ENCODE results near the gene TOX3. TPM values are rescaled to one million over a fixed set of nuclear protein-coding genes. Genes with fewer than 3 reads are reported as not detected.

Gene TOX3
- total and polyA plus RNA-seq, 7 experiments from 2014 or later = not detected

DNA sequence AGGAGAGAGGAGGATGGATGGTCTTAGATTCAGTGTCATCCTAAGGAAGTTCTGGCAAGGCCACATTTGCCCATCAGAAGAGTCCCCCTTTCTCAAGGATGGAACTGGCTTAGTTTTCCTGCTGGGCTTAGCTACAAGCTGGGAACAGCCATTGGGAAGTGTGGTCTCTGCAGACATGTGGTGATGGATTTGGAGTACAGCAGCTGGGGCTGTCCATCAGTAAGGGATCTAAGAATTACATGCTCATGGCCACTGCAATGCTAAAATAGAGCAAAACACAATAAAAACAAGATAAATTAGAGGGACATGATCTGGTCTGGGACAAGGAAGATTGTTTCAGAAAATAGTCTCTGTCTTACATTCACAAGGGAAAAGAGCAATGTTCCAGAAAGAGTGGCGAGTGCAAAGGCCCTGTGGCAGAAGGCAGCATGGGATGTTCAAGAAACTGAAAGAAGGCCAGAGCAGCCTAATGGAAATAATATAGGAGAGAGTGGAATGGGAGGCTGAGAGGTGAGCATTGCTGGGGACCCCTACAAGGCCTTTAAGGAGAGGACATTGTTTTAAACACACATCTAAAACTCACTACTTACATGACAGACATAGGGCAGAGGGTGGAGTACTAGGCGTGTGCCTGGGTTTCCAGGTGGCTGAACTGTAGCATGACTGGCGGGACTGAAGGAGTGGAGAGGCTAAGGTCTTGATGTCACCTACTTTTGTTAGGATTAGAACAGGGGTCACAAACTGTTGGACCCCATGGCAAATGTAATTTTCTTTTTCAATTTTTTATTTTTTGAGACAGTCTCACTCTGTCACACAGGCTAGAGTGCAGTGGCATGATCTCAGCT lies 17.0 kb upstream of the TOX3 start:
- no peak overlapping the region for H3K27ac ChIP-seq (ENCODE audit: low read depth, low read length)
- CTCF ChIA-PET = no interaction called here
- H3K27me3 ChIP-seq (ENCODE audit: control insufficient read depth in 2 of 2, insufficient read depth in 2 of 2, low read length in 2 of 2) = no peaks in the 10 kb centered on the region
- no peak overlapping the region for H3K27ac Mint-ChIP-seq
- no peaks in the 10 kb centered on the region for H3K4me1 Mint-ChIP-seq
- peaks cover 0 to 21% (median 0%) of the 10 kb centered on the region in 5 donors for H3K27me3 Mint-ChIP-seq
- no peak for ATAC-seq
- peaks cover 0 to 13% (median 5%) of the 10 kb centered on the region in 11 donors for H3K9me3 Mint-ChIP-seq
- H3K4me3 Mint-ChIP-seq = no peak overlapping the region
- H3K4me1 ChIP-seq (ENCODE audit: control insufficient read depth in 2 of 2, insufficient read depth in 2 of 2, low read length in 2 of 2) = no peaks in the 10 kb centered on the region
- H3K9me3 ChIP-seq (ENCODE audit: control insufficient read depth in 2 of 3, low read length in 3 of 3) = peaks cover 0 to 3% (median 0%) of the 10 kb centered on the region in 3 experiments
- H3K4me3 ChIP-seq (ENCODE audit: low read length) = no peak overlapping the region
- intact Hi-C loops (cut with micrococcal nuclease) = no loop called here
- H3K36me3 Mint-ChIP-seq = no peaks in the 10 kb centered on the region
- POLR2A ChIA-PET = no interaction called here
- H3K36me3 ChIP-seq (ENCODE audit: control insufficient read depth in 2 of 3, insufficient read depth in 3 of 3, low read length in 3 of 3) = no peaks in the 10 kb centered on the region
- no peak for DNase-seq

DNA sequence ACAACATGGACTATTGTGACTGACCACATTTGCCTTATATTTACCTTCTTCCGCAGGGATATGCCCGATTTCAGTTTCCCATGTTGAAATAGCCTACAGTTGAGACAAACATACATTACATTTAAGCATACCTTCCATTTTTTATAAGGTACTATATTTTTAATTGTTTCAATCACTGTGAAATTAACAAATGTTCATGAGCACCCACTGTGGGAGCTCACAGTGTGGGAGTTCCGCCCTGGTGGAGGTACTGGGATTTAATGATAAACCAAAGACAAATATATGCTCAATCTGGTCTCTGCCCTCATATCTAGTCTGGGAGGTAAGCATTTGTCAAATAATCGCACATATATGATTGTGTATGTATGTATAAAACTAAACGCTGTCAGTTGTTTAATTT lies 15.8 kb upstream of the TOX3 start:
- no peaks in the 10 kb centered on the region for H3K36me3 Mint-ChIP-seq
- POLR2A ChIA-PET = no interaction called here
- peaks cover 0 to 13% (median 5%) of the 10 kb centered on the region in 11 donors for H3K9me3 Mint-ChIP-seq
- no peak for ATAC-seq
- no peak overlapping the region for H3K27ac Mint-ChIP-seq
- no peaks in the 10 kb centered on the region for H3K4me1 ChIP-seq (ENCODE audit: control insufficient read depth in 2 of 2, insufficient read depth in 2 of 2, low read length in 2 of 2)
- H3K27ac ChIP-seq (ENCODE audit: low read depth, low read length) = no peak overlapping the region
- intact Hi-C loops (cut with micrococcal nuclease) = no loop called here
- CTCF ChIA-PET = no interaction called here
- peaks cover 0 to 21% (median 0%) of the 10 kb centered on the region in 5 donors for H3K27me3 Mint-ChIP-seq
- H3K36me3 ChIP-seq (ENCODE audit: control insufficient read depth in 2 of 3, insufficient read depth in 3 of 3, low read length in 3 of 3) = no peaks in the 10 kb centered on the region
- DNase-seq = no peak
- no peak overlapping the region for H3K4me3 Mint-ChIP-seq
- H3K9me3 ChIP-seq (ENCODE audit: control insufficient read depth in 2 of 3, low read length in 3 of 3) = peaks cover 0 to 3% (median 0%) of the 10 kb centered on the region in 3 experiments
- H3K4me1 Mint-ChIP-seq = no peaks in the 10 kb centered on the region
- no peak overlapping the region for H3K4me3 ChIP-seq (ENCODE audit: low read length)
- no peaks in the 10 kb centered on the region for H3K27me3 ChIP-seq (ENCODE audit: control insufficient read depth in 2 of 2, insufficient read depth in 2 of 2, low read length in 2 of 2)

DNA sequence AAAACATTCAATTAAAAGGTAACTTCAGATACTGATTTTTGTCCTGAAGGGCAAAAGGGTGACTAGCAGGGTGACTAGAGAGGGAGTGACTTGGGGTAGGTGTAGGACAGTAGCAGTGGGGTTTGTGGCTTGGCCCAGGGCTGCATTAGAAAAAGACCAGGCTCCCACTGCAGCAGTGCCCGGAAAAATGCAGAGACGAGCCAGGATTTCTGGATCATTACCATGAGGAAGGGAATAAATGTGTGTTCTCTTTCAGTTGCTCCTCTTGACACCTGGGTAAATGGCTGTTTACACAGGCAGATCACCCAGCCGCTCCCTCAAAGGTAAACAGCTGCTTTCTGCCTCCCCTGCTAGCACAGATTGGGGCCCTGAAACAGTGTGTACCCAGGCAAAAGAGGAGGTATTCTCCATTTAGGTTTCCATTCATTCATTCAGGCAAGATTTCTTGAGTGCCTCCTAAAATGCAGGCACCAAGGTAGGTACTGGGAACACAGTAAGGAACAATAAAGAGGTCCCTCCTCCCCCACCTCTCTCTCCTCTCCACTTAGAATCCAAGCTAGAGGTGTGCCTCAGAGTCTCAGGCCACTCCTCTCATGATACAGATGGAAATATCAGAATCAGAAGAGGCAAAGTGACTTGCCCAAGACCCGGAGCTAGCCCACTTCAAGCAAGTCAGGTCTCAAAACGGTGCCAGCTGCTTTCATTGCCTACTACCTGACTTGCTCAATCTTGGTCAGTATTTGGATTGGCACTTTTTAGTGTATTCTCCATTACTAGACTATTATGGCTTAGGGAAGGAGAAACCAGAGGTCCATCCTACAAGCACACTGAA lies 15.2 kb upstream of the TOX3 start:
- H3K36me3 Mint-ChIP-seq = no peaks in the 10 kb centered on the region
- POLR2A ChIA-PET = no interaction called here
- Histone ChIP-seq H3K36me3 (ENCODE audit: control insufficient read depth in 2 of 3, insufficient read depth in 3 of 3, low read length in 3 of 3) (no peaks in the 10 kb centered on the region), H3K27me3 (ENCODE audit: control insufficient read depth in 2 of 2, insufficient read depth in 2 of 2, low read length in 2 of 2) (no peaks in the 10 kb centered on the region), H3K4me3 (ENCODE audit: low read length) (no peak overlapping the region), H3K9me3 (ENCODE audit: control insufficient read depth in 2 of 3, low read length in 3 of 3) (peaks cover 0 to 3% (median 0%) of the 10 kb centered on the region in 3 experiments), H3K27ac (ENCODE audit: low read depth, low read length) (no peak overlapping the region), H3K4me1 (ENCODE audit: control insufficient read depth in 2 of 2, insufficient read depth in 2 of 2, low read length in 2 of 2) (no peaks in the 10 kb centered on the region)
- no peak for DNase-seq
- H3K4me1 Mint-ChIP-seq = no peaks in the 10 kb centered on the region
- peaks cover 0 to 24% (median 2%) of the 10 kb centered on the region in 5 donors for H3K27me3 Mint-ChIP-seq
- CTCF ChIA-PET = no interaction called here
- no peak overlapping the region for H3K4me3 Mint-ChIP-seq
- intact Hi-C loops (cut with micrococcal nuclease) = no loop called here
- no peak overlapping the region for H3K27ac Mint-ChIP-seq
- H3K9me3 Mint-ChIP-seq = peaks cover 0 to 13% (median 6%) of the 10 kb centered on the region in 11 donors
- ATAC-seq = no peak

DNA sequence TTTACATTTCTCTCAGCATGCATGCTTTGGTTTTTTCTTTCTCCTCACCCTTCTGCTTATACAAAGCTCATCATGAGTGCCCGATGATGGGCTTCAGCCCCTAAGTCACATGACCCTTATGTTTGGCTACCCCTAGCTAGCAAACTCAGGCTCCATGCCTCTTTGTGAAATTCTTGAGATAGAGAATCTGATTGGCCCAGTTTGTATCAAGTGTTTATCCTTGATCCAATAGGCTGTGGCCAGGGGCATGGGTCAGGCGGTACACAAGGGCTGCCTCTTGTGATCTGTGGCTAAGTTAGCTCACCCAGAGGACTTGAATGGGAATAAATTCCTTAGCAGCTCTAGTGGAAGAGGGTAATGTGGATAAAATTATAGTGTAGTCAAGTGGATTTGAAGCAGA lies 11.5 kb upstream of the TOX3 start:
- DNase-seq (no peak), ATAC-seq (no peak)
- Mint-ChIP-seq H3K36me3 (no peaks in the 10 kb centered on the region), H3K4me3 (no peak overlapping the region), H3K27me3 (peaks cover 0 to 20% (median 10%) of the 10 kb centered on the region in 5 donors), H3K27ac (no peak overlapping the region), H3K9me3 (peaks cover 0 to 23% (median 5%) of the 10 kb centered on the region in 11 donors), H3K4me1 (peaks cover 0 to 2% (median 0%) of the 10 kb centered on the region in 7 donors)
- ChIA-PET POLR2A (no interaction called here), CTCF (no interaction called here)
- Histone ChIP-seq H3K4me3 (ENCODE audit: low read length) (no peak overlapping the region), H3K27ac (ENCODE audit: low read depth, low read length) (no peak overlapping the region), H3K9me3 (ENCODE audit: control insufficient read depth in 2 of 3, low read length in 3 of 3) (no peaks in the 10 kb centered on the region), H3K27me3 (ENCODE audit: control insufficient read depth in 2 of 2, insufficient read depth in 2 of 2, low read length in 2 of 2) (no peaks in the 10 kb centered on the region), H3K4me1 (ENCODE audit: control insufficient read depth in 2 of 2, insufficient read depth in 2 of 2, low read length in 2 of 2) (no peaks in the 10 kb centered on the region), H3K36me3 (ENCODE audit: control insufficient read depth in 2 of 3, insufficient read depth in 3 of 3, low read length in 3 of 3) (no peaks in the 10 kb centered on the region)
- intact Hi-C loops (cut with micrococcal nuclease) = no loop called here

DNA sequence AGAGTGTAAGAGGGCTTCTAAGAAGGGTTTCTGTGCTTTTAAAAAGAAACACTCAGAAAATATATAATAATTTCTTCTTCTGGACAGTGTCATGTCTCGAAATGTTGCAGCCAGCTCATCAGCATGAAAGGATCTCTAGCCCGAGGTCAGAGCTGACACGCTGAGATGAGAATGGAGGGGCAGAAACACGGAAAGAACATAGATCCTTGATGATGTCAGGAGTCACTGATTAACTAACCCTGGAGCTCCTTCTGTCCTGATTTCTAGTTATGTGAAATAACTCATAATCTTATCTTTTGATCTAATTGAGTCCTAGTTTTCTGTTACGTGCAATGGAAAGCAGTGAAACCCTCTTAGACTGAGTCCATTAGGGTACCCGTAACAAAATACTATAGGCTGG lies 10.3 kb upstream of the TOX3 start:
- DNase-seq (no peak), ATAC-seq (no peak)
- Mint-ChIP-seq H3K27ac (no peak overlapping the region), H3K4me3 (no peak overlapping the region), H3K36me3 (no peaks in the 10 kb centered on the region), H3K9me3 (peaks cover 0 to 23% (median 5%) of the 10 kb centered on the region in 11 donors), H3K4me1 (peaks cover 0 to 2% (median 0%) of the 10 kb centered on the region in 7 donors), H3K27me3 (peaks cover 0 to 15% (median 11%) of the 10 kb centered on the region in 5 donors)
- ChIA-PET CTCF (no interaction called here), POLR2A (no interaction called here)
- H3K36me3 ChIP-seq (ENCODE audit: control insufficient read depth in 2 of 3, insufficient read depth in 3 of 3, low read length in 3 of 3) = no peaks in the 10 kb centered on the region
- intact Hi-C loops (cut with micrococcal nuclease) = no loop called here
- H3K4me3 ChIP-seq (ENCODE audit: low read length) = no peak overlapping the region
- H3K27ac ChIP-seq (ENCODE audit: low read depth, low read length) = no peak overlapping the region
- H3K9me3 ChIP-seq (ENCODE audit: control insufficient read depth in 2 of 3, low read length in 3 of 3) = no peaks in the 10 kb centered on the region
- no peaks in the 10 kb centered on the region for H3K27me3 ChIP-seq (ENCODE audit: control insufficient read depth in 2 of 2, insufficient read depth in 2 of 2, low read length in 2 of 2)
- no peaks in the 10 kb centered on the region for H3K4me1 ChIP-seq (ENCODE audit: control insufficient read depth in 2 of 2, insufficient read depth in 2 of 2, low read length in 2 of 2)

DNA sequence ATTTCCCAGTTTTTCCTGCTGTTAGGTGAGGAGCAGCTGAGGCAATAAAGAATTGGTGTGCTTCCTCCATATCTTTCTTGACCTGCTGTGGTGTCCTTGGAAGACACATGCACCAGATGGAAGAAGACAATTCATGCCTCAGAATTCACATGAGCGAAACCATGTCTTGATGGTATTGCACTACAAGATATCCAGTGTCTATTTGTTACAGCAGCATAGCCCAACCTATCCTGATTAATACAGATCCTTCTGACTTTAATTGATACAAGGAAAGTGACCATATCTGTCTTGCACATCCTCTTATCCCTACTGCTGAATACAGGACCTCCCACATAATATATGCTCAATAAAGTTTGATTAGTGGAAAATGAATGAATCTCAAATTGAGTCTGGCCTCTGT lies 9.1 kb upstream of the TOX3 start:
- ChIA-PET CTCF (no interaction called here), POLR2A (no interaction called here)
- DNase-seq = no peak
- no peak for ATAC-seq
- Mint-ChIP-seq H3K36me3 (no peaks in the 10 kb centered on the region), H3K27ac (no peak overlapping the region), H3K4me1 (peaks cover 0 to 2% (median 0%) of the 10 kb centered on the region in 7 donors), H3K4me3 (no peak overlapping the region), H3K9me3 (peaks cover 0 to 22% (median 5%) of the 10 kb centered on the region in 11 donors), H3K27me3 (peaks cover 0 to 11% (median 5%) of the 10 kb centered on the region in 5 donors)
- H3K4me3 ChIP-seq (ENCODE audit: low read length) = no peak overlapping the region
- H3K9me3 ChIP-seq (ENCODE audit: control insufficient read depth in 2 of 3, low read length in 3 of 3) = no peaks in the 10 kb centered on the region
- H3K27ac ChIP-seq (ENCODE audit: low read depth, low read length) = no peak overlapping the region
- no peaks in the 10 kb centered on the region for H3K4me1 ChIP-seq (ENCODE audit: control insufficient read depth in 2 of 2, insufficient read depth in 2 of 2, low read length in 2 of 2)
- H3K36me3 ChIP-seq (ENCODE audit: control insufficient read depth in 2 of 3, insufficient read depth in 3 of 3, low read length in 3 of 3) = no peaks in the 10 kb centered on the region
- no peaks in the 10 kb centered on the region for H3K27me3 ChIP-seq (ENCODE audit: control insufficient read depth in 2 of 2, insufficient read depth in 2 of 2, low read length in 2 of 2)
- intact Hi-C loops (cut with micrococcal nuclease) = no loop called here
